K562 (cell line): ENCODE data around the gene WDR13. TPM values are rescaled to one million over a fixed set of nuclear protein-coding genes. Genes with fewer than 3 reads are reported as not detected.

Source experiments
- ARID2 ChIP-seq: fragments of 450-650 bp; IDR thresholded peaks from 2 replicates; pipeline ENCODE4 v1.6.1; 2017; ENCODE audit warnings: antibody characterized with exemption, mild to moderate bottlenecking
- CTBP1 ChIP-seq: fragments of 450-650 bp; IDR thresholded peaks from 2 replicates; pipeline ENCODE4 v1.6.1; 2016; ENCODE audit warnings: borderline replicate concordance
- GATAD2B ChIP-seq: fragments of 450-650 bp; IDR thresholded peaks from 2 replicates; pipeline ENCODE4 v1.6.1; 2017; ENCODE audit warnings: mild to moderate bottlenecking, borderline replicate concordance
- HDGF ChIP-seq: fragments of 450-650 bp; IDR thresholded peaks from 2 replicates; pipeline ENCODE4 v1.6.1; 2016
- KLF16 ChIP-seq: IDR thresholded peaks from 2 replicates; pipeline ENCODE4 v1.6.1; 2016; ENCODE audit warnings: antibody characterized with exemption
- NR4A1 ChIP-seq, 2 experiments: fragments of 250-450 bp in 1 of 2; fragments of 450-650 bp in 1 of 2; sonication (Bioruptor Pico) in 1 of 2; IDR thresholded peaks; 2 replicates each; pipeline versions ENCODE4 v1.4.0 to v1.6.1; 2016 to 2020; ENCODE audit warnings: mild to moderate bottlenecking in 2 of 2, missing compliant biosample characterization in 1 of 2, missing genetic modification characterization in 1 of 2, moderate library complexity in 1 of 2
- PHF21A ChIP-seq: fragments of 450-650 bp; IDR thresholded peaks from 2 replicates; pipeline ENCODE4 v1.6.1; 2017; ENCODE audit warnings: low read depth, borderline replicate concordance
- POLR2H ChIP-seq: IDR thresholded peaks from 2 replicates; pipeline ENCODE4 v1.6.1; 2016; ENCODE audit warnings: missing genetic modification characterization, low read depth, mild to moderate bottlenecking, control low read depth, missing compliant biosample characterization, moderate library complexity
- POLR3G ChIP-seq: IDR thresholded peaks from 2 replicates; pipeline ENCODE4 v1.6.1; 2011; ENCODE audit not compliant: insufficient read length, insufficient replicate concordance; ENCODE audit errors: extremely low read depth
- PYGO2 ChIP-seq: fragments of 450-650 bp; IDR thresholded peaks from 2 replicates; pipeline ENCODE4 v1.6.1; 2016; ENCODE audit warnings: mild to moderate bottlenecking, missing genetic modification characterization, moderate library complexity, missing compliant biosample characterization
- SIX5 ChIP-seq, 2 experiments: IDR thresholded peaks; 2 replicates each; pipeline ENCODE4 v1.6.1; 2011; ENCODE audit warnings: low read length in 2 of 2, borderline replicate concordance in 1 of 2, low read depth in 1 of 2, mild to moderate bottlenecking in 1 of 2, moderate library complexity in 1 of 2; ENCODE audit not compliant: insufficient read depth in 1 of 2
- SRSF7 ChIP-seq: fragments of 200-400 bp; formaldehyde crosslinking; optimal IDR thresholded peaks from 2 replicates; pipeline ENCODE3; 2017; ENCODE audit warnings: mild to moderate bottlenecking, low read depth, low read length
- XRCC4 ChIP-seq: IDR thresholded peaks from one replicate; pipeline ENCODE4 v1.6.1; 2011; ENCODE audit not compliant: insufficient read depth, insufficient read length; ENCODE audit errors: extremely low read depth
- YY1 ChIP-seq, 3 experiments: IDR thresholded peaks; 2 replicates each; pipeline ENCODE4 v1.6.1; 2011; ENCODE audit warnings: low read length in 2 of 3, mild to moderate bottlenecking in 2 of 3, moderate library complexity in 2 of 3, borderline replicate concordance in 1 of 3, control low read depth in 1 of 3, low read depth in 1 of 3; ENCODE audit not compliant: insufficient read depth in 3 of 3, insufficient replicate concordance in 2 of 3, control insufficient read depth in 1 of 3, insufficient read length in 1 of 3; ENCODE audit errors: extremely low read depth in 1 of 3
- ZFP91 ChIP-seq: sonication (generic); formaldehyde crosslinking; IDR thresholded peaks from 2 replicates; pipeline ENCODE4 v1.8.0; 2022; ENCODE audit warnings: mild to moderate bottlenecking, missing genetic modification reagents
- ZNF134 ChIP-seq: fragments of 250-450 bp; sonication (Bioruptor Pico); conservative IDR thresholded peaks from 2 replicates; pipeline ENCODE4 v1.4.0; 2020
- polyA plus RNA-seq, 8 experiments: library from polyadenylated mRNA; depleted of rRNA in 4 of 8; stranded (reverse) in 5 of 8; unstranded in 3 of 8; fragments of >200 nt; fragmentation: Nextera tagmentation in 2 of 8; fragmentation: Illumina TruSeq in 1 of 8; extraction: Ambion mirVana in 2 of 8; extraction: Trizol in 1 of 8; gene quantifications; 2 replicates each; pipeline versions ENCODE4 v1.2.1 to v1.2.3, GENCODE V29; 2011 to 2014; ENCODE audit warnings: inconsistent platforms in 1 of 8, missing spikeins in 1 of 8
- total RNA-seq, 7 experiments: library from RNA; depleted of rRNA in 6 of 7; stranded (reverse); fragments of >200 nt in 6 of 7; fragmentation: Illumina TruSeq in 2 of 7; extraction: Trizol in 2 of 7; gene quantifications; 2 replicates each; pipeline versions ENCODE4 v1.2.1 to v1.2.3, GENCODE V29; 2011 to 2021; ENCODE audit warnings: low replicate concordance in 1 of 7

WDR13 gene
- total and polyA plus RNA-seq, 9 of the 15 experiments (the other 6 are each of a cell fraction or from before 2014, with no cell fraction given), result 7.4 to 70.5 (median 31.4) TPM

- TF ChIP-seq ARID2 (no peak), PHF21A (no peak), ZNF134 (CRISPR knock-in tag) (peak; percentile 76), KLF16 (no peak), POLR2H (tag) (no peak), NR4A1 (CRISPR knock-in tag; IDR thresholded peaks at IDR 0.05) (no peak), NR4A1 (tag; IDR thresholded peaks at IDR 0.05) (no peak), GATAD2B (no peak), XRCC4 (no peak), PYGO2 (tag) (no peak), CTBP1 (peak; percentile 15; the same call in 1 of the 2 replicates), ZFP91 (CRISPR knock-in tag) (no peak), POLR3G (no peak), SRSF7 (no peak), SIX5 (IDR thresholded peaks at IDR 0.05; ENCODE audit: borderline replicate concordance in 1 of 2, insufficient read depth in 1 of 2, low read depth in 1 of 2, low read length in 2 of 2) (no peak), YY1 (IDR thresholded peaks at IDR 0.05; ENCODE audit: borderline replicate concordance in 1 of 3, control insufficient read depth in 1 of 3, extremely low read depth in 1 of 3, insufficient read depth in 3 of 3, insufficient read length in 1 of 3, insufficient replicate concordance in 2 of 3, low read depth in 1 of 3, low read length in 2 of 3) (no peak), HDGF (no peak)
These were observed 19.3 kb downstream of the WDR13 start (continued) for GRCh38 chrX:48616576-48616975.
